ENCODE measurements around the gene TAB2. TPM values are rescaled to one million over a fixed set of nuclear protein-coding genes. Genes with fewer than 3 reads are reported as not detected.
"Not testable (repeated sequence)": the region's sequence is repeated elsewhere in the genome, so short reads cannot be mapped to it uniquely, and the experiment has no call there.

The TAB2 gene
- total RNA-seq, 6 experiments from 2014 or later: 37.8 to 50.6 (median 44.5) TPM

GRCh38 chr6:149457316-149457884 lies 139.9 kb downstream of the TAB2 start:
- no peaks in the 10 kb centered on the region for H3K9me3 Mint-ChIP-seq
- no peak overlapping the region for H3K27ac Mint-ChIP-seq
- H3K27me3 Mint-ChIP-seq (ENCODE audit: insufficient read depth): peaks cover 6% of the 10 kb centered on the region; the same call in 1 of the 2 replicates
- H3K4me3 Mint-ChIP-seq: no peak overlapping the region
- DNase-seq: no peak
- TF ChIP-seq CTCF (IDR thresholded peaks at IDR 0.05): no peak
- H3K4me1 Mint-ChIP-seq (ENCODE audit: low read depth): peaks cover 25% of the 10 kb centered on the region
- H3K36me3 Mint-ChIP-seq (ENCODE audit: low read depth): no peaks in the 10 kb centered on the region

- Mint-ChIP-seq H3K4me1 (ENCODE audit: low read depth) (peaks cover 25% of the 10 kb centered on the region), H3K27me3 (ENCODE audit: insufficient read depth) (peaks cover 6% of the 10 kb centered on the region; the same call in 1 of the 2 replicates), H3K36me3 (ENCODE audit: low read depth) (no peaks in the 10 kb centered on the region), H3K9me3 (no peaks in the 10 kb centered on the region), H3K27ac (no peak overlapping the region), H3K4me3 (no peak overlapping the region)
- TF ChIP-seq CTCF (IDR thresholded peaks at IDR 0.05): no peak
- no peak for DNase-seq
Measured at GRCh38 chr6:149458196-149458595, 140.7 kb downstream of the TAB2 start.

DNA sequence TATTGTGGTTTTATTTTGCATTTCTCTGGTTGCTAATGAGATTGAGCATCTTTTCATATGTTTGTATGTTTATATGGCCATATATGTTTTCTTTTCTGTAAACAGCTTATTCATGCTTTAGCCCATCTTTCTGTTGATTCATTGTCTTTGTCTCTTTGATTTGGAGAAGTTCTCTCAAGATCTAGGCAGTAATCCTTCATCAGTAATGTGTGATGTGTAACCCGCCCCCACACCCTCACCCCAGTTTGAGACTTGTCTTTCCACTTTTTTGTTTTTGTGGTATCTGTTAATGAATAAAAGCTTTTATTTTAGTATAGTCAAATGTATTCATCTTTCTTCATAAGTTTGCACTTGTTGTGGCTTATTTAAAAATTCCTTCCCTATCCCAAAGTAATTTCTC lies 141.3 kb downstream of the TAB2 start:
- Mint-ChIP-seq H3K36me3 (ENCODE audit: low read depth) (no peaks in the 10 kb centered on the region), H3K4me3 (no peak overlapping the region), H3K9me3 (no peaks in the 10 kb centered on the region), H3K27ac (no peak overlapping the region), H3K27me3 (ENCODE audit: insufficient read depth) (peaks cover 6% of the 10 kb centered on the region), H3K4me1 (ENCODE audit: low read depth) (peaks cover 25% of the 10 kb centered on the region)
- TF ChIP-seq CTCF (IDR thresholded peaks at IDR 0.05): no peak
- no peak for DNase-seq

GRCh38 chr6:149459761-149460160 lies 142.2 kb downstream of the TAB2 start:
- Mint-ChIP-seq H3K4me1 (ENCODE audit: low read depth) (peaks cover 27% of the 10 kb centered on the region), H3K9me3 (no peaks in the 10 kb centered on the region), H3K4me3 (no peak overlapping the region), H3K36me3 (ENCODE audit: low read depth) (no peaks in the 10 kb centered on the region), H3K27me3 (ENCODE audit: insufficient read depth) (peaks cover 8% of the 10 kb centered on the region), H3K27ac (no peak overlapping the region)
- no peak for TF ChIP-seq CTCF (IDR thresholded peaks at IDR 0.05)
- DNase-seq: no peak

GRCh38 chr6:149460249-149460648 lies 142.7 kb downstream of the TAB2 start:
- H3K4me1 Mint-ChIP-seq (ENCODE audit: low read depth): peaks cover 23% of the 10 kb centered on the region
- not testable (repeated sequence) for H3K27ac Mint-ChIP-seq; H3K36me3 Mint-ChIP-seq (ENCODE audit: low read depth); H3K27me3 Mint-ChIP-seq (ENCODE audit: insufficient read depth); H3K4me3 Mint-ChIP-seq; DNase-seq; H3K9me3 Mint-ChIP-seq

Other genes starting within 250 kb of the TAB2 start
- gene SUMO4, start 82.5 kb downstream of the TAB2 start, total RNA-seq (2021; fragmentation: NEBNext Ultra II Directional; extraction: Animal tissue kit (Norgen Biotek cat#: 25700)): under 1 TPM; 0.28 to 0.63 (median 0.32) TPM
- gene ZC3H12D, start 167.3 kb downstream of the TAB2 start, total RNA-seq (2021; fragmentation: NEBNext Ultra II Directional; extraction: Animal tissue kit (Norgen Biotek cat#: 25700)): under 1 TPM in 4 of 6 experiments, not detected in 2; 0.05 to 0.16 (median 0.10) TPM
- 10 to 100 TPM; 31.9 to 35.1 (median 34.6) TPM for gene PPIL4, start 228.3 kb downstream of the TAB2 start, total RNA-seq (2021; fragmentation: NEBNext Ultra II Directional; extraction: Animal tissue kit (Norgen Biotek cat#: 25700))
- gene GINM1, start 248.7 kb downstream of the TAB2 start, total RNA-seq (2021; fragmentation: NEBNext Ultra II Directional; extraction: Animal tissue kit (Norgen Biotek cat#: 25700)): 10 to 100 TPM; 60.9 to 69.3 (median 63.7) TPM